ENCODE measurements around the gene ZNF711.
"Not testable (repeated sequence)": the region's sequence is repeated elsewhere in the genome, so short reads cannot be mapped to it uniquely, and the experiment has no call there.

ZNF711 gene

DNA sequence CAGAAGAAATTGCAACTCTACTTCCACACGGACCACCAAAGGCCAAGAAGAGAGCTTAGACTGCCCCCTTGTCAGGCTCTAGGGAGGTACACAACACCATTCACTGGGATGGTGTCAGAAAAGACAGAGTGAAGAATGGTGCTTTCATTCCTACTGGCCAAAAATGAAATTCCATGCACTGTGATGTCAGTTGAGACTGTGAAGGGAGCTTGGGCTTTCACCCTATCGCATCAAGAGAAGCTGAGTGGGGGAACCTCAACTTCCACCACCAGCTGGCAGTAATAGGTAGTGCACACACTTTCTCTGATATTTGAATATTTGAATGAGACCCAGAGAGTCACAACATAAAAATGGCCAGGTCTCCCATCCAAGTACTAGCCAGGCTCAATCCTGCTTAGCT, 65.9 kb downstream of the ZNF711 start:
- H3K9me3 ChIP-seq (ENCODE audit: low read length): no peaks in the 10 kb centered on the region
- H2AFZ ChIP-seq (ENCODE audit: low read depth, low read length): no peak overlapping the region
- no peaks in the 10 kb centered on the region for H3K36me3 ChIP-seq (ENCODE audit: insufficient read depth, low read length)
- no peaks in the 10 kb centered on the region for H3K4me1 ChIP-seq (ENCODE audit: insufficient read depth, low read length)
- no peaks in the 10 kb centered on the region for H3K27me3 ChIP-seq (ENCODE audit: insufficient read depth, low read length)
- no peak overlapping the region for H3K4me3 ChIP-seq (ENCODE audit: low read length)

DNA sequence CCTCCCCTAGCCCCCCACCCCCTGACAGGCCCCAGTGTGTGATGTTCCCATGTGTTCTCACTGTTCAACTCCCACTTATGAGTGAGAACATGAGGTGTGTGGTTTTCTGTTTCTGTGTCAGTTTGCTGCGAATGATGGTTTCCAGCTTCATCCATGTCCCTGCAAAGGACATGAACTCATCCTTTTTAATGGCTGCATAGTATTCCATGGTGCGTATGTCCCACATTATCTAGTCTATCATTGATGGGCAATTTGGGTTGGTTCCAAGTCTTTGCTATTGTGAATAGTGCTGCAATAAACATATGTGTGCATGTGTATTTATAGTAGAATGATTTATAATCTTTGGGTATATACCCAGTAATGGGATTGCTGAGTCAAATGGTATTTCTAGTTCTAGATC, 67.6 kb downstream of the ZNF711 start:
- not testable (repeated sequence) for H3K27me3 ChIP-seq (ENCODE audit: insufficient read depth, low read length); H2AFZ ChIP-seq (ENCODE audit: low read depth, low read length); H3K4me1 ChIP-seq (ENCODE audit: insufficient read depth, low read length); H3K36me3 ChIP-seq (ENCODE audit: insufficient read depth, low read length); H3K9me3 ChIP-seq (ENCODE audit: low read length); H3K4me3 ChIP-seq (ENCODE audit: low read length)
